Measurements from ENCODE around the gene ADGRB3. TPM values are rescaled to one million over a fixed set of nuclear protein-coding genes. Genes with fewer than 3 reads are reported as not detected.

The ADGRB3 gene
- not detected in 2 replicates for total RNA-seq
- 0.02 TPM for total RNA-seq (2013)
- not detected in 2 replicates for polyA plus RNA-seq
- not detected in 2 replicates for polyA minus RNA-seq

- Histone ChIP-seq H3K36me3 (replicated peaks in 1 of 2; ENCODE audit: control extremely low read depth in 1 of 2, control insufficient read depth in 1 of 2, extremely low read depth in 1 of 2, insufficient read depth in 2 of 2, low read length in 1 of 2) (no peaks in the 10 kb centered on the region), H3K4me1 (ENCODE audit: control insufficient read depth in 2 of 2, insufficient read depth in 2 of 2, low read length in 2 of 2) (peaks cover 20 to 21% of the 10 kb centered on the region in 2 donors), H3K9me3 (ENCODE audit: control extremely low read depth in 1 of 3, control insufficient read depth in 2 of 3, insufficient read depth in 1 of 3, low read length in 2 of 3) (no peaks in the 10 kb centered on the region), H3K4me3 (ENCODE audit: control extremely low read depth in 1 of 5, extremely low read depth in 1 of 5, insufficient read depth in 1 of 5, low read depth in 2 of 5, low read length in 4 of 5) (peak within 1 kb of the TSS; percentile 8 to 63 (median 42)), H4K20me1 (ENCODE audit: control insufficient read depth, insufficient read depth, low read length, poor library complexity, severe bottlenecking) (no peaks in the 10 kb centered on the region), H3K27me3 (replicated peaks in 1 of 4; ENCODE audit: control extremely low read depth in 1 of 4, control insufficient read depth in 3 of 4, insufficient read depth in 4 of 4, low read length in 3 of 4) (peaks cover 1 to 16% (median 11%) of the 10 kb centered on the region in 4 experiments), H2AFZ (ENCODE audit: insufficient read depth, low read depth, low read length, poor library complexity, severe bottlenecking) (peak within 1 kb of the TSS; percentile 75), H3K79me2 (ENCODE audit: control insufficient read depth, insufficient read depth, low read length) (no peaks in the 10 kb centered on the region), H3K9ac (ENCODE audit: low read length) (peak within 1 kb of the TSS; percentile 58), H3K27ac (ENCODE audit: low read length in 2 of 2) (no peak within 1 kb of the TSS), H3K4me2 (replicated peaks; ENCODE audit: low read depth, low read length, poor library complexity, severe bottlenecking) (peak within 1 kb of the TSS; percentile 70)
- peaks cover 47% of the 10 kb centered on the region for H3K27me3 Mint-ChIP-seq
- H3K9me3 Mint-ChIP-seq (ENCODE audit: insufficient read depth), result no peaks in the 10 kb centered on the region
- ChIA-PET CTCF (no interaction called here), POLR2A (no interaction called here)
- no peak within 1 kb of the TSS for H3K27ac Mint-ChIP-seq
- intact Hi-C loops (cut with micrococcal nuclease), result loop anchor here (5.0 kb wide), 1 partner anchor 1472 kb away; no protein-coding TSS in a partner anchor
- ATAC-seq (ENCODE audit: low read depth) (no peak), DNase-seq (peak; percentile 39)
- TF ChIP-seq EZH2 (IDR thresholded peaks at IDR 0.05; ENCODE audit: borderline replicate concordance, insufficient read depth, low read depth, low read length, poor library complexity, severe bottlenecking) (no peak), CTCF (IDR thresholded peaks at IDR 0.05) (no peak)
- peaks cover 24% of the 10 kb centered on the region for H3K4me1 Mint-ChIP-seq
- peak within 1 kb of the TSS; percentile 89 for H3K4me3 Mint-ChIP-seq
- WGBS (ENCODE audit: insufficient coverage), result 1% methylated on average over 68 of the region's 79 CpGs
Measured at GRCh38 chr6:68634726-68635411, at the start of gene ADGRB3. Gene ADGRB3 (plus strand): TSS chr6:68635282. CDS start chr6:68638676, 3,394 bp downstream.

- Histone ChIP-seq H3K27ac (ENCODE audit: low read length in 2 of 2) (no peak overlapping the region), H3K36me3 (replicated peaks in 1 of 2; ENCODE audit: control extremely low read depth in 1 of 2, control insufficient read depth in 1 of 2, extremely low read depth in 1 of 2, insufficient read depth in 2 of 2, low read length in 1 of 2) (no peaks in the 10 kb centered on the region), H3K9me3 (ENCODE audit: control extremely low read depth in 1 of 3, control insufficient read depth in 2 of 3, insufficient read depth in 1 of 3, low read length in 2 of 3) (peaks cover 0 to 7% (median 0%) of the 10 kb centered on the region in 3 donors), H3K4me2 (replicated peaks; ENCODE audit: low read depth, low read length, poor library complexity, severe bottlenecking) (no peak overlapping the region), H2AFZ (ENCODE audit: insufficient read depth, low read depth, low read length, poor library complexity, severe bottlenecking) (no peak overlapping the region), H3K27me3 (replicated peaks in 1 of 4; ENCODE audit: control extremely low read depth in 1 of 4, control insufficient read depth in 3 of 4, insufficient read depth in 4 of 4, low read length in 3 of 4) (no peaks in the 10 kb centered on the region), H3K79me2 (ENCODE audit: control insufficient read depth, insufficient read depth, low read length) (no peaks in the 10 kb centered on the region), H4K20me1 (ENCODE audit: control insufficient read depth, insufficient read depth, low read length, poor library complexity, severe bottlenecking) (no peaks in the 10 kb centered on the region), H3K4me1 (ENCODE audit: control insufficient read depth in 2 of 2, insufficient read depth in 2 of 2, low read length in 2 of 2) (no peaks in the 10 kb centered on the region), H3K4me3 (ENCODE audit: control extremely low read depth in 1 of 5, extremely low read depth in 1 of 5, insufficient read depth in 1 of 5, low read depth in 2 of 5, low read length in 4 of 5) (no peak overlapping the region), H3K9ac (ENCODE audit: low read length) (no peak overlapping the region)
- ATAC-seq (ENCODE audit: low read depth) (no peak), DNase-seq (no peak)
- Mint-ChIP-seq H3K4me3 (no peak overlapping the region), H3K9me3 (ENCODE audit: insufficient read depth) (peaks cover 5% of the 10 kb centered on the region), H3K27ac (no peak overlapping the region), H3K27me3 (no peaks in the 10 kb centered on the region), H3K4me1 (no peaks in the 10 kb centered on the region)
- intact Hi-C loops (cut with micrococcal nuclease), result no loop called here
- ChIA-PET CTCF (no interaction called here), POLR2A (no interaction called here)
- WGBS (ENCODE audit: insufficient coverage), result no CpG with 5 or more reads among the region's 1 CpG
- no peak for TF ChIP-seq CTCF (IDR thresholded peaks at IDR 0.05)
- no peak for TF ChIP-seq EZH2 (IDR thresholded peaks at IDR 0.05; ENCODE audit: borderline replicate concordance, insufficient read depth, low read depth, low read length, poor library complexity, severe bottlenecking)
Measured at GRCh38 chr6:68593558-68593957, 41.5 kb upstream of the ADGRB3 start.
